A673 (cell line): ENCODE data around the gene FOXA2. TPM values are rescaled to one million over a fixed set of nuclear protein-coding genes. Genes with fewer than 3 reads are reported as not detected.

Experiments
- BruUV-seq: library from RNA; stranded (reverse); fragments of 400-500 nt; replicated peaks from 2 replicates; lab custom pipeline; 2021; lab: Mats Ljungman, UMichigan
- CTCF ChIA-PET: fragments of 300-600 bp; sonication (Branson Sonifier 250); formaldehyde crosslinking; loops from one replicate; lab custom pipeline; 2022; ENCODE audit warnings: antibody characterized with exemption; lab: Charles Lee
- POLR2A ChIA-PET: fragments of 300-600 bp; sonication (Branson Sonifier 250); formaldehyde crosslinking; loops from one replicate; lab custom pipeline; 2022; ENCODE audit warnings: antibody characterized with exemption; ENCODE audit not compliant: low non-redundant PET; lab: Charles Lee
- DNase-seq: peaks from one replicate; pipeline ENCODE4 v3.0.0-alpha.2; 2015; ENCODE audit warnings: low spot score
- H3K27ac ChIP-seq: fragments of 200-600 bp; sonication (generic); 2 replicates; pipeline ENCODE4 v1.5.1; 2016; ENCODE audit warnings: mixed run types, low read depth, mild to moderate bottlenecking, mixed read lengths, antibody characterized with exemption, low read length; ENCODE audit not compliant: poor library complexity, severe bottlenecking
- H3K27me3 ChIP-seq: fragments of 200-600 bp; sonication (generic); replicated peaks from 2 replicates; pipeline ENCODE4 v1.6.1; 2017; ENCODE audit warnings: mixed run types, low read depth, mild to moderate bottlenecking, mixed read lengths, antibody characterized with exemption, low read length; ENCODE audit not compliant: insufficient read depth, poor library complexity
- H3K36me3 ChIP-seq: fragments of 200-600 bp; sonication (generic); 2 replicates; pipeline ENCODE4 v1.6.1; 2016; ENCODE audit warnings: mixed run types, mild to moderate bottlenecking, mixed read lengths, antibody characterized with exemption, low read length; ENCODE audit not compliant: insufficient read depth, poor library complexity, severe bottlenecking
- H3K4me1 ChIP-seq: fragments of 200-600 bp; sonication (generic); 2 replicates; pipeline ENCODE4 v1.6.1; 2017; ENCODE audit warnings: mixed run types, mild to moderate bottlenecking, mixed read lengths, antibody characterized with exemption, low read length; ENCODE audit not compliant: insufficient read depth, poor library complexity, severe bottlenecking
- H3K4me3 ChIP-seq: fragments of 200-600 bp; sonication (generic); 2 replicates; pipeline ENCODE4 v1.5.1; 2016; ENCODE audit warnings: low read depth, mixed run types, mild to moderate bottlenecking, mixed read lengths, low read length; ENCODE audit not compliant: poor library complexity, severe bottlenecking
- H3K9me3 ChIP-seq: fragments of 200-600 bp; sonication (generic); 2 replicates; pipeline ENCODE4 v1.6.1; 2016; ENCODE audit warnings: mixed run types, low read depth, mild to moderate bottlenecking, mixed read lengths, antibody characterized with exemption, low read length; ENCODE audit not compliant: poor library complexity, severe bottlenecking
- EZH2 ChIP-seq: fragments of 200-600 bp; sonication (generic); IDR thresholded peaks from 2 replicates; pipeline ENCODE4 v1.6.1; 2017; ENCODE audit warnings: borderline replicate concordance, low read depth, mild to moderate bottlenecking, mixed read lengths, antibody characterized with exemption, low read length; ENCODE audit not compliant: poor library complexity, severe bottlenecking
- intact Hi-C: fragments of 100-400 bp; cut with micrococcal nuclease; formaldehyde crosslinking; loops from one replicate; pipeline ENCODE4 v1.10.0; 2022; ENCODE audit not compliant: unreplicated experiment
- total RNA-seq: library from RNA; stranded (reverse); gene quantifications from 2 replicates; pipeline ENCODE4 v1.2.3, GENCODE V29; 2021
- TF ChIP-seq, protein P1 (sequence below): fragments of 300-800, 200-600 bp; sonication (generic); conservative IDR thresholded peaks from 2 replicates; pipeline ENCODE4 v1.5.1; 2017; ENCODE audit warnings: low read depth, mild to moderate bottlenecking, antibody characterized with exemption, low read length, moderate library complexity, mixed read lengths

The FOXA2 gene
- total RNA-seq, 1 experiment from 2014 or later = not detected

DNA sequence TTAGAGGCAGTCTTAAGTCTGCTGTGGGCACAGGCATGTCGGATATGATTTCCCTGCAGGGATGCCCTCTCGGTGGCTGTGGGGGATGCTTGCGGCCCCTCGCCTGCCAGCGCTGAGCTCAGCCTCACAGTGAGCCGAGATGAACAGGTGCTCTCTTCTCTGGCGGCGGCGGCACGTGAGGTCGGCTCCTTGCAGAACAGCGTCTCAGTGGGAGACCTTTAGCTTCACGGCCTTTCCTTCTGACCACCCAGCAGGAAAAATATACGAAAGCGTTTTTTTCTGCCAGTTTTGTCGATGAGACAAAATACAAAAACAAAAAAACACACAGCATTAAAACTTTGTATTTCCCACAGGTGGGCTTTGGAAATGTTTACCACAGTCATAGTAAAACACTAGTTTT lies 23.6 kb downstream of the FOXA2 start:
- TF ChIP-seq, protein P1, sequence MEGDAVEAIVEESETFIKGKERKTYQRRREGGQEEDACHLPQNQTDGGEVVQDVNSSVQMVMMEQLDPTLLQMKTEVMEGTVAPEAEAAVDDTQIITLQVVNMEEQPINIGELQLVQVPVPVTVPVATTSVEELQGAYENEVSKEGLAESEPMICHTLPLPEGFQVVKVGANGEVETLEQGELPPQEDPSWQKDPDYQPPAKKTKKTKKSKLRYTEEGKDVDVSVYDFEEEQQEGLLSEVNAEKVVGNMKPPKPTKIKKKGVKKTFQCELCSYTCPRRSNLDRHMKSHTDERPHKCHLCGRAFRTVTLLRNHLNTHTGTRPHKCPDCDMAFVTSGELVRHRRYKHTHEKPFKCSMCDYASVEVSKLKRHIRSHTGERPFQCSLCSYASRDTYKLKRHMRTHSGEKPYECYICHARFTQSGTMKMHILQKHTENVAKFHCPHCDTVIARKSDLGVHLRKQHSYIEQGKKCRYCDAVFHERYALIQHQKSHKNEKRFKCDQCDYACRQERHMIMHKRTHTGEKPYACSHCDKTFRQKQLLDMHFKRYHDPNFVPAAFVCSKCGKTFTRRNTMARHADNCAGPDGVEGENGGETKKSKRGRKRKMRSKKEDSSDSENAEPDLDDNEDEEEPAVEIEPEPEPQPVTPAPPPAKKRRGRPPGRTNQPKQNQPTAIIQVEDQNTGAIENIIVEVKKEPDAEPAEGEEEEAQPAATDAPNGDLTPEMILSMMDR = no peak
- TF ChIP-seq EZH2 = no peak
- Histone ChIP-seq H3K4me3 (no peak overlapping the region), H3K27me3 (peaks cover 85% of the 10 kb centered on the region), H3K36me3 (no peaks in the 10 kb centered on the region), H3K27ac (no peak overlapping the region), H3K9me3 (no peaks in the 10 kb centered on the region), H3K4me1 (no peaks in the 10 kb centered on the region)
- BruUV-seq = no TSS peak
- ChIA-PET CTCF (no interaction called here), POLR2A (no interaction called here)
- no peak for DNase-seq
- intact Hi-C loops = no loop called here

GRCh38 chr20:22559711-22560318 lies 24.6 kb downstream of the FOXA2 start:
- POLR2A ChIA-PET = no interaction called here
- Histone ChIP-seq H3K36me3 (no peaks in the 10 kb centered on the region), H3K9me3 (no peaks in the 10 kb centered on the region), H3K27me3 (peaks cover 75% of the 10 kb centered on the region), H3K27ac (no peak overlapping the region), H3K4me3 (no peak overlapping the region), H3K4me1 (no peaks in the 10 kb centered on the region)
- DNase-seq = no peak
- BruUV-seq = no TSS peak
- TF ChIP-seq EZH2 = no peak
- intact Hi-C loops = no loop called here
- CTCF ChIA-PET = no interaction called here

GRCh38 chr20:22557403-22558276 lies 26.7 kb downstream of the FOXA2 start:
- TF ChIP-seq, protein P1 = no peak
- no peak for TF ChIP-seq EZH2
- intact Hi-C loops = no loop called here
- POLR2A ChIA-PET = no interaction called here
- H3K27me3 ChIP-seq = peaks cover 53% of the 10 kb centered on the region
- H3K27ac ChIP-seq = no peak overlapping the region
- no TSS peak for BruUV-seq
- no peaks in the 10 kb centered on the region for H3K9me3 ChIP-seq
- CTCF ChIA-PET = no interaction called here
- H3K36me3 ChIP-seq = no peaks in the 10 kb centered on the region
- no peak overlapping the region for H3K4me3 ChIP-seq
- DNase-seq = no peak
- H3K4me1 ChIP-seq = no peaks in the 10 kb centered on the region
